HG03196 (cell line): ENCODE results near the gene TES.
"Not testable (repeated sequence)": the region's sequence is repeated elsewhere in the genome, so short reads cannot be mapped to it uniquely, and the experiment has no call there.

Source experiments
- ATAC-seq: cut with Tn5 transposase; IDR thresholded peaks from one replicate; pipeline ENCODE4 v1.9.1; 2021; ENCODE audit not compliant: unreplicated experiment

TES gene

GRCh38 chr7:116242178-116242577 lies 31.8 kb downstream of the TES start:
- no peak for ATAC-seq

GRCh38 chr7:116242759-116243158 lies 32.4 kb downstream of the TES start:
- no peak for ATAC-seq

GRCh38 chr7:116244803-116245202 lies 34.5 kb downstream of the TES start:
- ATAC-seq, result not testable (repeated sequence)

GRCh38 chr7:116246357-116246756 lies 36.0 kb downstream of the TES start:
- no peak for ATAC-seq

- no peak for ATAC-seq
These were observed 39.7 kb downstream of the TES start for GRCh38 chr7:116249969-116250553.

GRCh38 chr7:116251675-116252074 lies 41.3 kb downstream of the TES start:
- no peak for ATAC-seq

GRCh38 chr7:116252249-116252648 lies 41.9 kb downstream of the TES start:
- ATAC-seq, result no peak

GRCh38 chr7:116257156-116257555 lies 46.8 kb downstream of the TES start:
- no peak for ATAC-seq

- no peak for ATAC-seq
These were observed 48.4 kb downstream of the TES start for GRCh38 chr7:116258734-116259133.

- no peak for ATAC-seq
These were observed 49.0 kb downstream of the TES start for GRCh38 chr7:116259156-116259870.

- ATAC-seq, result no peak
These were observed 49.6 kb downstream of the TES start for GRCh38 chr7:116259871-116260440.

GRCh38 chr7:116261904-116262303 lies 51.6 kb downstream of the TES start:
- ATAC-seq, result no peak

GRCh38 chr7:116265881-116266280 lies 55.5 kb downstream of the TES start:
- no peak for ATAC-seq

- ATAC-seq, result no peak
These were observed 59.1 kb downstream of the TES start for GRCh38 chr7:116269466-116269865.

- no peak for ATAC-seq
These were observed 61.0 kb downstream of the TES start for GRCh38 chr7:116271161-116271913.

- ATAC-seq, result no peak
These were observed 61.9 kb downstream of the TES start for GRCh38 chr7:116271963-116272886.

GRCh38 chr7:116273283-116273917 lies 63.1 kb downstream of the TES start:
- no peak for ATAC-seq

GRCh38 chr7:116273918-116274301 lies 63.6 kb downstream of the TES start:
- ATAC-seq, result no peak

- no peak for ATAC-seq
These were observed 66.7 kb downstream of the TES start for GRCh38 chr7:116277070-116277469.

GRCh38 chr7:116279217-116279616 lies 68.9 kb downstream of the TES start:
- ATAC-seq, result no peak
